Measurements from ENCODE around the gene CHCHD4. TPM values are rescaled to one million over a fixed set of nuclear protein-coding genes. Genes with fewer than 3 reads are reported as not detected.
"Not testable (repeated sequence)": the region's sequence is repeated elsewhere in the genome, so short reads cannot be mapped to it uniquely, and the experiment has no call there.

Gene CHCHD4
- total and polyA plus RNA-seq, 4 donors, result 12.1 to 18.1 (median 15.0) TPM

DNA sequence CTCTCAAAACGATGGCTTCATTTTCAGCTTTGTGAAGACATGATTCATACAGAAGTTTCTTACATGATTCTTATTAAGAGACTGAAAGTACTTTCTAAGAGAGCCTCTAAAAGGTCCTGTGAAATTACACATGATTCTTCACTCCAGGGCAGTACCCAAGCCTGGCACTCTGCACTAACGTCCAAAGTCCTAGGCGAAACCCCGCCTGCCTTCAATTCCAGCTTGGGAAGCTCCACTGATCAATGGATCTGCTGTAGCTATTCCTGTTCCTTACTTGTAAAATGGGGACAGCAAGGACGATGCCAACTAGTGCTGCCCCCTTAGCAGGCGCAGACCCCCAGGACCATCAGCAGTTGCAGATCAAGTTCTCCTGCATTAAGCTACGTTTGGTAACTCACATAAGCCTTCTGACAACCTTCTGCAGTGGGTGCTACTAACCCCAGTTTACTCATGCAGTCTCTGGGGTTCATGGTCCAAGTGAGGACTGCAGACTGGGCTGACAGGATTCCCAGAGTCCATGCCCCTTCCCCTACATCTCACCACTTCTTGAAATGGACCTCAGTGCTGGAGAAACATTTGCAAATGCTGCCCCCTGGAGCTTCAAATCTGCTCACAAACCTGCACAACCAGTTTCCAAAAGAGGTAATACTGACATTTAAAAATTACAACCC lies 10.6 kb downstream of the CHCHD4 start:
- Histone ChIP-seq H3K27ac (ENCODE audit: low read depth, low read length) (no peak overlapping the region), H3K36me3 (ENCODE audit: control insufficient read depth, insufficient read depth, low read length) (peaks cover 22% of the 10 kb centered on the region), H3K27me3 (ENCODE audit: control insufficient read depth, insufficient read depth, low read length) (no peaks in the 10 kb centered on the region), H3K4me3 (ENCODE audit: low read depth, low read length) (no peak overlapping the region), H3K9me3 (ENCODE audit: control insufficient read depth, insufficient read depth, low read length) (no peaks in the 10 kb centered on the region), H3K4me1 (ENCODE audit: control insufficient read depth, insufficient read depth, low read length) (no peaks in the 10 kb centered on the region)
- WGBS (ENCODE audit: insufficient coverage), result 97% methylated on average over 6 of the region's 7 CpGs
- peak in 1 of 6 donors; percentile 13 for DNase-seq (ENCODE audit: low read depth in 4 of 6, low spot score in 6 of 6)

- Histone ChIP-seq H3K27ac (ENCODE audit: low read depth, low read length) (no peak overlapping the region), H3K27me3 (ENCODE audit: control insufficient read depth, insufficient read depth, low read length) (no peaks in the 10 kb centered on the region), H3K4me1 (ENCODE audit: control insufficient read depth, insufficient read depth, low read length) (no peaks in the 10 kb centered on the region), H3K9me3 (ENCODE audit: control insufficient read depth, insufficient read depth, low read length) (no peaks in the 10 kb centered on the region), H3K4me3 (ENCODE audit: low read depth, low read length) (no peak overlapping the region), H3K36me3 (ENCODE audit: control insufficient read depth, insufficient read depth, low read length) (peaks cover 17% of the 10 kb centered on the region)
- 83% methylated on average over 1 of the region's 4 CpGs for WGBS (ENCODE audit: insufficient coverage)
- no peak for DNase-seq (ENCODE audit: low read depth in 4 of 6, low spot score in 6 of 6)
Measured at GRCh38 chr3:14110699-14111098, 14.0 kb downstream of the CHCHD4 start.

- 100% methylated on average over 1 of the region's 5 CpGs for WGBS (ENCODE audit: insufficient coverage)
- H3K9me3 ChIP-seq (ENCODE audit: control insufficient read depth, insufficient read depth, low read length), result not testable (repeated sequence)
Measured at GRCh38 chr3:14109821-14110220, 14.8 kb downstream of the CHCHD4 start.

DNA sequence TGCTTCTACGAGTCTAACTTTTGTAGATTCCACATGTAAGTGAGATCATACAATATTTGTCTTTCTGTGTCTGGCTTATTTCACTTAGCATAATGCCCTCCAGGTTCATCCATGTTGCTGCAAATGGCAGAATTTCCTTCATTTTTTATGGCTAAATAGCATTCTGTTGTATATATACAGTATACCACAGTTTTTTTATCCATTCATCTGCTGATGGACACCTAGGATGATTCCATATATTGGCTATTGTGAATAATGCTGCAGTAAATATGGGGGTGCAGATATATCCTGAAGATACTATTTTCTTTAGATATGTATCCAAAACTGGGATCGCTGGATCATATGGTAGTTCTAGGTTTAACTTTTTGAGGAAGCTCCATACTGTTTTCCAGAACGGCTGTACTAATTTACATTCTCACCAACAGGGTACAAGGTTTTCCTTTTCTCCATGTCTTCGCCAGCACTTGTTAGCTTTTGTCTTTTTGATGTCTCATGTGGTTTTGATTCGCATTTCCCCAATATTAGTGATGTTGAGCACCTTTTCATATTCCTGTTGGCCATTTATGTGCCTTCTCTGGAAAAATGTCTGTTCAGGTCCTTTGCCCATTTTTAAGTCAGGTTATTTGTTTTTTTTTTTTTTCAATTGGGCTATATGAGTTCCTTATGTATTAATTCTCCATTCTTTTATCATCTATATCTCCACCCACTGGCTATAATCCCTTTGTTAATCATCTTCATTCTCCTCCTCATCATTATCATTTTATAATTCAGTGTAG lies 26.9 kb downstream of the CHCHD4 start:
- no peaks in the 10 kb centered on the region for H3K9me3 ChIP-seq (ENCODE audit: control insufficient read depth, insufficient read depth, low read length)
- WGBS (ENCODE audit: insufficient coverage), result no CpG with 5 or more reads among the region's 5 CpGs
- H3K27ac ChIP-seq (ENCODE audit: low read depth, low read length), result no peak overlapping the region
- no peak for DNase-seq (ENCODE audit: low read depth in 4 of 6, low spot score in 6 of 6)
- H3K27me3 ChIP-seq (ENCODE audit: control insufficient read depth, insufficient read depth, low read length), result no peaks in the 10 kb centered on the region
- H3K36me3 ChIP-seq (ENCODE audit: control insufficient read depth, insufficient read depth, low read length), result no peaks in the 10 kb centered on the region
- H3K4me1 ChIP-seq (ENCODE audit: control insufficient read depth, insufficient read depth, low read length), result no peaks in the 10 kb centered on the region
- no peak overlapping the region for H3K4me3 ChIP-seq (ENCODE audit: low read depth, low read length)

More at GRCh38 chr3:14109821-14110220, 14.8 kb downstream of the CHCHD4 start:
- not testable (repeated sequence) for H3K27me3 ChIP-seq (ENCODE audit: control insufficient read depth, insufficient read depth, low read length); H3K27ac ChIP-seq (ENCODE audit: low read depth, low read length); H3K4me3 ChIP-seq (ENCODE audit: low read depth, low read length); H3K4me1 ChIP-seq (ENCODE audit: control insufficient read depth, insufficient read depth, low read length); DNase-seq (ENCODE audit: low read depth in 4 of 6, low spot score in 6 of 6)
- H3K36me3 ChIP-seq (ENCODE audit: control insufficient read depth, insufficient read depth, low read length), result peaks cover 11% of the 10 kb centered on the region

DNA sequence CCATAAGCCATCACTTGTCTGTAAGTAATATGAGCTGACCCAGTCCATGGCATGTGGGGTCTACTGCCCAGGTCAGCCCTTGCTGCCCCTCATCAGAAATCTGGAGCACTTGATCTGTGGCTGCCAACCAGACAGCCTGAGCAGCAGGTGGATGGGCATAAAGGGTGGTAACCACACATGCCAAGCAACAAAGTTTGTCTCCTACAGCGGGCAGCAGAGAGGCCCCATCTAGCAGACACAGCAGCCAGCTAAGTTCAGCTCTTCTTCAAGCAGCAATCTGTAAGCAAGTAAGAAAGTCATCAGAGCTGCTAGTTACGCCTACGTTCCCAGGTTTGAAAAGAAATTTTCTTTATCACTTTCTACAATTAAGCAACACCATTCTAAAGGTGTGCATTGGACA lies 27.9 kb downstream of the CHCHD4 start:
- WGBS (ENCODE audit: insufficient coverage), result 100% methylated on average over 1 of the region's 3 CpGs
- Histone ChIP-seq H3K4me1 (ENCODE audit: control insufficient read depth, insufficient read depth, low read length) (no peaks in the 10 kb centered on the region), H3K27me3 (ENCODE audit: control insufficient read depth, insufficient read depth, low read length) (no peaks in the 10 kb centered on the region), H3K9me3 (ENCODE audit: control insufficient read depth, insufficient read depth, low read length) (no peaks in the 10 kb centered on the region), H3K27ac (ENCODE audit: low read depth, low read length) (no peak overlapping the region), H3K36me3 (ENCODE audit: control insufficient read depth, insufficient read depth, low read length) (no peaks in the 10 kb centered on the region), H3K4me3 (ENCODE audit: low read depth, low read length) (no peak overlapping the region)
- no peak for DNase-seq (ENCODE audit: low read depth in 4 of 6, low spot score in 6 of 6)

DNA sequence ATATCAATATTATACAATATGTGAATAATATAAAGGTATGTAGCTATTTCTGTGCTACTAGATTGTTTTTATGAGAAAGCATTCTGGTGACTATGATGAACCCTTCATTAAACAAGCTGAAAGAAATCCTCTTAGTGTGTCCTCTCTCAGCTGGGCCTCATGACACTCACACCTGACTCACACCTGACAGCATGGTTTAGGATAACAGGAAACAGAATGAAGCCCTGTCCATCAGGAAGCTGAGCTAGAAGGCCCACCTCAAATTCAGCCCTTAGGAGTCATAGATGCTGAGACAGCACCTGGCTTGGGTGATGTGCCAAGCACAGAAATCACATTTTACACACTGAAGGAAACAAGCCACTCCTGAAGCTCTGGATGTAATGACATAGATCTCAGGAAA lies 30.8 kb downstream of the CHCHD4 start:
- Histone ChIP-seq H3K27ac (ENCODE audit: low read depth, low read length) (no peak overlapping the region), H3K36me3 (ENCODE audit: control insufficient read depth, insufficient read depth, low read length) (no peaks in the 10 kb centered on the region), H3K27me3 (ENCODE audit: control insufficient read depth, insufficient read depth, low read length) (no peaks in the 10 kb centered on the region), H3K9me3 (ENCODE audit: control insufficient read depth, insufficient read depth, low read length) (no peaks in the 10 kb centered on the region), H3K4me3 (ENCODE audit: low read depth, low read length) (no peak overlapping the region), H3K4me1 (ENCODE audit: control insufficient read depth, insufficient read depth, low read length) (no peaks in the 10 kb centered on the region)
- no peak for DNase-seq (ENCODE audit: low read depth in 4 of 6, low spot score in 6 of 6)

DNA sequence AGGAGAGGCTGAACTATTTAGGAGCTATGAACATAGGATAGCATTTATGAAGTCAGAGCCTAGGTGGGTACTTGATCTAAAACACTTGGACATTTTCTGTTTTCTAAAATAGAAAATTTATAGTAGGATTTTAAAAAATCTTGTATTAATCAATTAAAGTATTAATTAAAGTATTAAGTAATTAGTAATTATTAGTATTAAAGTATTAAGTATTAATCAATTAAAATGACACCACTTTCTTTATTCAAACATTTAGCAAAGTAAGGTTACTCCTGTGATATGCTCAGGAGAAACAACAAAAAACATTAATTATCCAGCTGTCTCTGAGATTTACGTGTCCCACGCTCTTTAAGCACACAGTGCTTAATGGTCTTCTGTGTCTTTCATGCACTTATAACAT lies 32.2 kb downstream of the CHCHD4 start:
- Histone ChIP-seq H3K36me3 (ENCODE audit: control insufficient read depth, insufficient read depth, low read length) (no peaks in the 10 kb centered on the region), H3K9me3 (ENCODE audit: control insufficient read depth, insufficient read depth, low read length) (peaks cover 3% of the 10 kb centered on the region), H3K27me3 (ENCODE audit: control insufficient read depth, insufficient read depth, low read length) (no peaks in the 10 kb centered on the region), H3K27ac (ENCODE audit: low read depth, low read length) (no peak overlapping the region), H3K4me1 (ENCODE audit: control insufficient read depth, insufficient read depth, low read length) (no peaks in the 10 kb centered on the region), H3K4me3 (ENCODE audit: low read depth, low read length) (no peak overlapping the region)
- DNase-seq (ENCODE audit: low read depth in 4 of 6, low spot score in 6 of 6), result no peak
- WGBS (ENCODE audit: insufficient coverage), result no CpG with 5 or more reads among the region's 2 CpGs

DNA sequence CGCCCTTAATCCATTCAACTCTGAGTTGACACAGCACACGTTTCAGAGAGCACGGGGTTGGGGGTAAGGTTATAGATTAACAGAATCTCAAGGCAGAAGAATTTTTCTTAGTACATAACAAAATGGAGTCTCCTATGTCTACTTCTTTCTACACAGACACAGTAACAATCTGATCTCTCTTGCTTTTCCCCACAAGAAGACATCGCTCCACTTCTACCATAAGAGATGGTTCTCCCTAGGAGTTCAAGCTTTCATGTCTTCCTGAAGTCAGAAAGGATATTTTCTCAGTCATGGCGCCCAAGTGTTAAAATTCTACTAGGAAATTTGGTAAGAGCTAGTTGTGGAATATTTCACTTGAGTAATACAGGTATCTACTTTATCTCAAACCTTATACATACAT lies 32.7 kb downstream of the CHCHD4 start:
- not testable (repeated sequence) for H3K27me3 ChIP-seq (ENCODE audit: control insufficient read depth, insufficient read depth, low read length)
- WGBS (ENCODE audit: insufficient coverage), result no CpG with 5 or more reads among the region's 5 CpGs

DNA sequence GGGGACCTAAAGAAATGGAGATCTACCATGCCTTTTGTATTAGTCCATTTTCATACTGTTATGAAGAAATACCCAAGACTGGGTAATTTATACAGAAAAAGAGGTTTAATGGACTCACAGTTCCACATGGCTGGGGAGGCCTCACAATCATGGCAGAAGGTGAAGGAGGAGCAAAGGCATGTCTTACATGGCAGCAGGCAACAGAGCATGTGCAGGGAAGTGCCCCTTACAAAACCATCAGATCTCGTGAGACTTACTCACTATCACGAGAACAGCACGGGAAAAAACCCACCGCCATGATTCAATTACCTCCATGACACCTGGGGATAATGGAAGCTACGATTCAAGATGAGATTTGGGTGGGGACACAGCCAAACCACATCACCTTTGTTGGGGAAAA lies 37.2 kb downstream of the CHCHD4 start:
- H3K4me3 ChIP-seq (ENCODE audit: low read depth, low read length); H3K4me1 ChIP-seq (ENCODE audit: control insufficient read depth, insufficient read depth, low read length); H3K27me3 ChIP-seq (ENCODE audit: control insufficient read depth, insufficient read depth, low read length); DNase-seq (ENCODE audit: low read depth in 4 of 6, low spot score in 6 of 6); H3K27ac ChIP-seq (ENCODE audit: low read depth, low read length); H3K9me3 ChIP-seq (ENCODE audit: control insufficient read depth, insufficient read depth, low read length); H3K36me3 ChIP-seq (ENCODE audit: control insufficient read depth, insufficient read depth, low read length): not testable (repeated sequence)
- 100% methylated on average over 1 of the region's 5 CpGs for WGBS (ENCODE audit: insufficient coverage)

More for the DNA sequence above, 32.7 kb downstream of the CHCHD4 start:
- H3K4me3 ChIP-seq (ENCODE audit: low read depth, low read length); H3K4me1 ChIP-seq (ENCODE audit: control insufficient read depth, insufficient read depth, low read length); H3K36me3 ChIP-seq (ENCODE audit: control insufficient read depth, insufficient read depth, low read length); H3K9me3 ChIP-seq (ENCODE audit: control insufficient read depth, insufficient read depth, low read length); H3K27ac ChIP-seq (ENCODE audit: low read depth, low read length); DNase-seq (ENCODE audit: low read depth in 4 of 6, low spot score in 6 of 6): not testable (repeated sequence)

GRCh38 chr3:14082108-14082657 lies 42.5 kb downstream of the CHCHD4 start:
- Histone ChIP-seq H3K27ac (ENCODE audit: low read depth, low read length) (no peak overlapping the region), H3K36me3 (ENCODE audit: control insufficient read depth, insufficient read depth, low read length) (no peaks in the 10 kb centered on the region), H3K27me3 (ENCODE audit: control insufficient read depth, insufficient read depth, low read length) (no peaks in the 10 kb centered on the region), H3K9me3 (ENCODE audit: control insufficient read depth, insufficient read depth, low read length) (no peaks in the 10 kb centered on the region), H3K4me1 (ENCODE audit: control insufficient read depth, insufficient read depth, low read length) (no peaks in the 10 kb centered on the region), H3K4me3 (ENCODE audit: low read depth, low read length) (no peak overlapping the region)
- DNase-seq (ENCODE audit: low read depth in 4 of 6, low spot score in 6 of 6), result no peak
- WGBS (ENCODE audit: insufficient coverage), result 31% methylated on average over 3 of the region's 5 CpGs
